Astrocyte (in vitro differentiated cells and primary cell): ENCODE measurements around the gene GDF15. TPM values are rescaled to one million over a fixed set of nuclear protein-coding genes. Genes with fewer than 3 reads are reported as not detected.

ENCODE experiments used
- DNase-seq: peaks from one replicate; pipeline ENCODE4 v3.0.0-alpha.2; 2010; ENCODE audit warnings: low read depth
- FAIRE-seq: peaks from 2 replicates; lab custom pipeline; 2011; peaks lifted over from hg19 to GRCh38; lab: Jason Lieb, UNC
- H2AFZ ChIP-seq: 2 replicates; pipeline ENCODE4 v1.6.0; 2012; ENCODE audit warnings: low read depth, low read length, inconsistent platforms
- H3K27ac ChIP-seq: 2 replicates; pipeline ENCODE4 v1.5.1; 2011; ENCODE audit warnings: low read depth, low read length, inconsistent platforms
- H3K27me3 ChIP-seq: 2 replicates; pipeline ENCODE4 v1.6.0; 2011; ENCODE audit warnings: low read length, inconsistent platforms; ENCODE audit not compliant: insufficient read depth
- H3K36me3 ChIP-seq: 2 replicates; pipeline ENCODE4 v1.5.1; 2011; ENCODE audit warnings: low read length, inconsistent platforms; ENCODE audit not compliant: insufficient read depth
- H3K4me1 ChIP-seq: 2 replicates; pipeline ENCODE4 v1.5.1; 2011; ENCODE audit warnings: low read length, inconsistent platforms; ENCODE audit not compliant: insufficient read depth
- H3K4me2 ChIP-seq: 2 replicates; pipeline ENCODE4 v1.6.0; 2012; ENCODE audit warnings: low read length, inconsistent platforms
- H3K4me3 ChIP-seq: 2 replicates; pipeline ENCODE4 v1.5.1; 2011; ENCODE audit warnings: low read depth, mild to moderate bottlenecking, low read length, inconsistent platforms; ENCODE audit not compliant: insufficient read depth
- H3K79me2 ChIP-seq: 2 replicates; pipeline ENCODE4 v1.6.0; 2012; ENCODE audit warnings: mild to moderate bottlenecking, low read length, inconsistent platforms; ENCODE audit not compliant: insufficient read depth
- H3K9ac ChIP-seq: 2 replicates; pipeline ENCODE4 v1.6.0; 2012; ENCODE audit warnings: mild to moderate bottlenecking, low read length, inconsistent platforms
- H3K9me3 ChIP-seq: 2 replicates; pipeline ENCODE4 v1.5.1; 2012; ENCODE audit warnings: low read depth, mild to moderate bottlenecking, low read length, inconsistent platforms; ENCODE audit not compliant: insufficient read depth
- H4K20me1 ChIP-seq: 2 replicates; pipeline ENCODE4 v1.6.0; 2012; ENCODE audit warnings: low read length, inconsistent platforms; ENCODE audit not compliant: insufficient read depth
- H3K27ac Mint-ChIP-seq: one replicate; pipeline ENCODE4 v1.8.0; 2021; ENCODE audit warnings: mild to moderate bottlenecking, mixed read lengths; ENCODE audit not compliant: unreplicated experiment
- H3K27me3 Mint-ChIP-seq: one replicate; pipeline ENCODE4 v1.8.0; 2021; ENCODE audit warnings: low read depth, mixed read lengths; ENCODE audit not compliant: unreplicated experiment
- H3K36me3 Mint-ChIP-seq: one replicate; pipeline ENCODE4 v1.8.0; 2021; ENCODE audit warnings: low read depth, mixed read lengths; ENCODE audit not compliant: unreplicated experiment
- H3K4me1 Mint-ChIP-seq: one replicate; pipeline ENCODE4 v1.8.0; 2021; ENCODE audit warnings: low read depth, mixed read lengths; ENCODE audit not compliant: unreplicated experiment
- H3K4me3 Mint-ChIP-seq: one replicate; pipeline ENCODE4 v1.8.0; 2021; ENCODE audit warnings: mild to moderate bottlenecking, moderate library complexity, mixed read lengths; ENCODE audit not compliant: unreplicated experiment
- H3K9me3 Mint-ChIP-seq: one replicate; pipeline ENCODE4 v1.8.0; 2021; ENCODE audit warnings: mild to moderate bottlenecking, mixed read lengths; ENCODE audit not compliant: unreplicated experiment
- EZH2 ChIP-seq: IDR thresholded peaks from 2 replicates; pipeline ENCODE4 v1.6.1; 2012; ENCODE audit warnings: mild to moderate bottlenecking, low read length, inconsistent platforms; ENCODE audit not compliant: insufficient read depth
- total RNA-seq: library from RNA; stranded (reverse); gene quantifications from 2 replicates; pipeline ENCODE4 v1.2.1, GENCODE V29; 2021
- TF ChIP-seq, protein P1 (sequence below): IDR thresholded peaks from 2 replicates; pipeline ENCODE4 v1.5.1; 2011; ENCODE audit warnings: low read depth, mild to moderate bottlenecking, inconsistent platforms, low read length, moderate library complexity; ENCODE audit not compliant: insufficient read depth

Gene GDF15
- total RNA-seq, 1 donor from 2014 or later, result 23.2 TPM

DNA sequence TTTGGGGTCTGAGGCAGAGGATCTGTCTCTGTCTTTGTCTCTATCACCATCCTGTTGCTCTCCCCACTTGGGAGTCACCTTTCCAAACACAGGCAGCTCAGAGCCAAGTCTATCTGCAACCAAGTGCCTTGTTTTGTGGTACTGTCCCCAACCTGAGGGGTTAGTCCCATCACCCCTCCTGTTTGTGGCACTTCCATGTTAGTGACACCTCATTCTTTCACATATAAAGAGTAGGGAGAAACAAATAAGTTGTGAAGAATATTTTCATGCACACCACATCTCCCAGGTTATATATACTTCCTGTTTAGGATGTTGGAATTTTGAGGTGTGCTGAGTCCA, 3.7 kb downstream of the GDF15 start:
- Mint-ChIP-seq H3K4me1 (peaks cover 3% of the 10 kb centered on the region), H3K9me3 (no peaks in the 10 kb centered on the region), H3K27me3 (peaks cover 13% of the 10 kb centered on the region), H3K4me3 (no peak overlapping the region), H3K27ac (peak overlapping the region; percentile 34), H3K36me3 (no peaks in the 10 kb centered on the region)
- Histone ChIP-seq H3K36me3 (no peaks in the 10 kb centered on the region), H3K9me3 (no peaks in the 10 kb centered on the region), H3K9ac (no peak overlapping the region), H3K27ac (no peak overlapping the region), H3K4me1 (peaks cover 10% of the 10 kb centered on the region), H4K20me1 (peaks cover 25% of the 10 kb centered on the region), H3K4me3 (no peak overlapping the region), H3K79me2 (peaks cover 17% of the 10 kb centered on the region), H3K27me3 (no peaks in the 10 kb centered on the region), H2AFZ (no peak overlapping the region), H3K4me2 (no peak overlapping the region)
- no peak for TF ChIP-seq EZH2
- TF ChIP-seq, protein P1, sequence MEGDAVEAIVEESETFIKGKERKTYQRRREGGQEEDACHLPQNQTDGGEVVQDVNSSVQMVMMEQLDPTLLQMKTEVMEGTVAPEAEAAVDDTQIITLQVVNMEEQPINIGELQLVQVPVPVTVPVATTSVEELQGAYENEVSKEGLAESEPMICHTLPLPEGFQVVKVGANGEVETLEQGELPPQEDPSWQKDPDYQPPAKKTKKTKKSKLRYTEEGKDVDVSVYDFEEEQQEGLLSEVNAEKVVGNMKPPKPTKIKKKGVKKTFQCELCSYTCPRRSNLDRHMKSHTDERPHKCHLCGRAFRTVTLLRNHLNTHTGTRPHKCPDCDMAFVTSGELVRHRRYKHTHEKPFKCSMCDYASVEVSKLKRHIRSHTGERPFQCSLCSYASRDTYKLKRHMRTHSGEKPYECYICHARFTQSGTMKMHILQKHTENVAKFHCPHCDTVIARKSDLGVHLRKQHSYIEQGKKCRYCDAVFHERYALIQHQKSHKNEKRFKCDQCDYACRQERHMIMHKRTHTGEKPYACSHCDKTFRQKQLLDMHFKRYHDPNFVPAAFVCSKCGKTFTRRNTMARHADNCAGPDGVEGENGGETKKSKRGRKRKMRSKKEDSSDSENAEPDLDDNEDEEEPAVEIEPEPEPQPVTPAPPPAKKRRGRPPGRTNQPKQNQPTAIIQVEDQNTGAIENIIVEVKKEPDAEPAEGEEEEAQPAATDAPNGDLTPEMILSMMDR, result no peak
- DNase-seq (no peak), FAIRE-seq (no peak)

DNA sequence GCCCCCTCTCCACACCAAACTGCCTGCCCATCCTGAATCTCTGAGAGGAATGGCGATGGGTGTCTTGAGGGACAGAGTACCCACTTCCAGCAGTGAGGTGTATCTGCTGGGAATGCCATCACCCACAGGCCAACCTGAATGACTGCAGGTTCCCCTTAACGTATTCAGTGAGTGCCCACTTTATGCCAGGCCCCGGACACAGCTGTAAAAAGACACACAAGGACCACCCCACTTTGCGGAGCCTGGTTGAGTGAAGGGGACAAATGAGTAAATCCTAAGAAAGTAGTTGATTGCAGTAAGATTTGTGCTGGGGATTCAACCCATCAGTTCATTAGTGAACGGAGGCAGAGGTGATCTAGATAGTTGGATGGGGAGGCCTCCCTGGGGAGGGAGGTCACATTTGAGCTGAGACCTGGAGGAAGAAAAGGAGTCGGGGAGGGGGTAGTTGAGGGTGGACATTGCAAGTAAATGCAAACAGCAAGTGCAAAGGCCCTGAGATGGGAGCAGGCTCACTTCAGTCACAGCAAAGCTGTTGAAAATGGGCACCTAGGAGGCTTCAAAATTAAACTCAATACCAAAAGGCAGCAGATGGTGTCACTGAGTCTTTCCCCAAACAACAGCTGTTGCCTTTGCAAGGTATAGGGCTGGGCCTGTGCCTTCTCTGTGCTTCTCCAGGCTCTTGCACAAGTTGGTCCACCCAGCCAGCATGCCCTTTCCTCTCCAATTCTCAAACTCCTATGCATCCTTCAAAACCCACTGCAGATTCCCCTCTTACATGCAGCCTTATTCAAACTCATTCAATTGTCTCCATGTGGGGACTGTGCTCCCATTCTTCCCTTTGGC, 4.3 kb downstream of the GDF15 start:
- Histone ChIP-seq H3K79me2 (peaks cover 17% of the 10 kb centered on the region), H3K4me1 (peaks cover 10% of the 10 kb centered on the region), H3K27me3 (no peaks in the 10 kb centered on the region), H3K36me3 (no peaks in the 10 kb centered on the region), H2AFZ (no peak overlapping the region), H3K4me2 (no peak overlapping the region), H3K9ac (no peak overlapping the region), H3K9me3 (no peaks in the 10 kb centered on the region), H4K20me1 (peaks cover 25% of the 10 kb centered on the region), H3K27ac (no peak overlapping the region), H3K4me3 (no peak overlapping the region)
- Mint-ChIP-seq H3K4me1 (peaks cover 3% of the 10 kb centered on the region), H3K9me3 (no peaks in the 10 kb centered on the region), H3K27ac (peak overlapping the region; percentile 34), H3K4me3 (no peak overlapping the region), H3K36me3 (no peaks in the 10 kb centered on the region), H3K27me3 (peaks cover 14% of the 10 kb centered on the region)
- DNase-seq (no peak), FAIRE-seq (no peak)
- TF ChIP-seq, protein P1, result no peak
- TF ChIP-seq EZH2, result no peak

DNA sequence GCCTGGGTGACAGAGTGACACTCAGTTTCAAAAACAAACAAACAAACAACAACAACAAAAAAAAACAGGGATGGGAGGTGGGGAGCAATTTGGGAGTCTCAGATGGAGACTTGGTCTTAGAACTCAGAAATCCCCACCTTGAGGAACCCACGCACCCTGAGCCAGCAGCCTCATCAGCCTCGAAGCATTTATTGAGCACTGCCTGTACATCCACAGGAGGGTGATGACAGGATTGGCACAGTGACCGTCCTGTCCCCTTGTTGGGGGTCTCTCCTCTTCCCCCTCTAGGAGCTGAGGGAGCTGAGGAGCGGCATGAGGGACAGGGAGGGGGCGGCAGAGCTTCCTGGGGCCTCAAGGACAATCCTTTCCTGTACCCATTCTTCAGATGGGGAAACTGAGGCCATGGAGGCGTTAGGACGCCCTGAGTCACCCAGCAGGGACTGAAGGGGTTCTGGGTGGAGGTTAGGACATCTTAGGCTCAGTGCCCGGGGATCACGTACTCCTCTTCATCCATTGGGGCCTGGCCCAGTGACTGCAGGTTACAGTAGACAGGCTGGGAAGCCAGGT, 5.6 kb downstream of the GDF15 start:
- H3K9me3 ChIP-seq, result no peaks in the 10 kb centered on the region
- no peak overlapping the region for H3K4me3 ChIP-seq
- FAIRE-seq (no peak), DNase-seq (no peak)
- H3K4me1 ChIP-seq, result peaks cover 10% of the 10 kb centered on the region
- H3K4me1 Mint-ChIP-seq, result no peaks in the 10 kb centered on the region
- no peak overlapping the region for H3K27ac Mint-ChIP-seq
- no peaks in the 10 kb centered on the region for H3K36me3 ChIP-seq
- no peak overlapping the region for H3K4me3 Mint-ChIP-seq
- H3K4me2 ChIP-seq, result no peak overlapping the region
- peaks cover 25% of the 10 kb centered on the region for H4K20me1 ChIP-seq
- no peak overlapping the region for H3K9ac ChIP-seq
- no peaks in the 10 kb centered on the region for H3K36me3 Mint-ChIP-seq
- TF ChIP-seq, protein P1, result no peak
- TF ChIP-seq EZH2, result no peak
- H3K27me3 Mint-ChIP-seq, result peaks cover 18% of the 10 kb centered on the region
- H3K27me3 ChIP-seq, result no peaks in the 10 kb centered on the region
- peaks cover 10% of the 10 kb centered on the region for H3K79me2 ChIP-seq
- H2AFZ ChIP-seq, result no peak overlapping the region
- H3K27ac ChIP-seq, result no peak overlapping the region
- no peaks in the 10 kb centered on the region for H3K9me3 Mint-ChIP-seq
